ENCODE data around the gene ASB2.

ASB2 gene

DNA sequence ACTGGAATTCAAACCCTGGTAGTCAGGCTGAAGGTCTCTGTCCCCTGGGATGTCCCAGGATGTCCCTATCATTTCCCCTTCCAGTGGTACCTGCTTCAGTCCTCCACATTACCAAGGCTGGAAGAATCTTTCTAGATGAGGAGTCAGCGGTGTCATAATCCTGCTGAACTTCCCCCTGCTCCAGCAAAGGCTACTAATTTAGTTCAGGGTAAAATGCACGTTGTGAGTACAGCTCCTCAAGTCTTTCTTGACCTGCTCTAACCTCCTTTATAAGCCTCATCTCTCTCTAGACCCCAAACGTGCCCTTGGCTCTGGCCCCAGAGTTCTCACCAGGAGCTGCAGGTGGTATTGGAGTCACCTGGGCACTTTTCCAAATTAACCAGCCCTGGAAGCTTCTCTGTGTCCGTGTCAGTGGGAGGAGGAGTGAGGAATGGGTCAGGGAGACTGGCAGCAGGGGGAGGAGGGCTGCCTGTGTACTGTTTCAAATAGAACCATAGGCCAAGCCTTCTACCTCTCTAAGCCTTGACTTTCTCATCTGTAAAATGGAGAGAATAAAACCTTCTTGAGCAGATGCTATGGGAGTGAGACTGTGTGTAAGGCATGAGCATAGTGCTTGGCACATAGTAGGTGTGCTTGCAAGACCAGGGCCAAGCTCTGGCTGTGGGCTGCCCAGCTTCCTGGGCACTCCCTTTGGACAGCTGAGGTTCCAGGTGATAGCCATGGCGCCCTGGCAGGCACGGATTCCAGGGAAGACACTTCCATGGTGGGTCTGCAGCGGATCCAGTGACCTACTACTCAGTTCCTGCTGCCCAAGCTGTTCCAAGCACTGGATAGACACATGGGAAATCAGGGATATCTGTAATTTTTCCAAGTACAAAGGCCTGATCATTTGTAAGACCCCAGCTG lies 24.5 kb downstream of the ASB2 start:
- TF ChIP-seq, protein P1, sequence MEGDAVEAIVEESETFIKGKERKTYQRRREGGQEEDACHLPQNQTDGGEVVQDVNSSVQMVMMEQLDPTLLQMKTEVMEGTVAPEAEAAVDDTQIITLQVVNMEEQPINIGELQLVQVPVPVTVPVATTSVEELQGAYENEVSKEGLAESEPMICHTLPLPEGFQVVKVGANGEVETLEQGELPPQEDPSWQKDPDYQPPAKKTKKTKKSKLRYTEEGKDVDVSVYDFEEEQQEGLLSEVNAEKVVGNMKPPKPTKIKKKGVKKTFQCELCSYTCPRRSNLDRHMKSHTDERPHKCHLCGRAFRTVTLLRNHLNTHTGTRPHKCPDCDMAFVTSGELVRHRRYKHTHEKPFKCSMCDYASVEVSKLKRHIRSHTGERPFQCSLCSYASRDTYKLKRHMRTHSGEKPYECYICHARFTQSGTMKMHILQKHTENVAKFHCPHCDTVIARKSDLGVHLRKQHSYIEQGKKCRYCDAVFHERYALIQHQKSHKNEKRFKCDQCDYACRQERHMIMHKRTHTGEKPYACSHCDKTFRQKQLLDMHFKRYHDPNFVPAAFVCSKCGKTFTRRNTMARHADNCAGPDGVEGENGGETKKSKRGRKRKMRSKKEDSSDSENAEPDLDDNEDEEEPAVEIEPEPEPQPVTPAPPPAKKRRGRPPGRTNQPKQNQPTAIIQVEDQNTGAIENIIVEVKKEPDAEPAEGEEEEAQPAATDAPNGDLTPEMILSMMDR (IDR thresholded peaks at IDR 0.05; ENCODE audit: low read depth, low read length, missing control alignments), result no peak
- no peak overlapping the region for H3K4me3 ChIP-seq (replicated peaks; ENCODE audit: low read depth, low read length)
- DNase-seq (ENCODE audit: extremely low read depth, low read depth), result no peak

DNA sequence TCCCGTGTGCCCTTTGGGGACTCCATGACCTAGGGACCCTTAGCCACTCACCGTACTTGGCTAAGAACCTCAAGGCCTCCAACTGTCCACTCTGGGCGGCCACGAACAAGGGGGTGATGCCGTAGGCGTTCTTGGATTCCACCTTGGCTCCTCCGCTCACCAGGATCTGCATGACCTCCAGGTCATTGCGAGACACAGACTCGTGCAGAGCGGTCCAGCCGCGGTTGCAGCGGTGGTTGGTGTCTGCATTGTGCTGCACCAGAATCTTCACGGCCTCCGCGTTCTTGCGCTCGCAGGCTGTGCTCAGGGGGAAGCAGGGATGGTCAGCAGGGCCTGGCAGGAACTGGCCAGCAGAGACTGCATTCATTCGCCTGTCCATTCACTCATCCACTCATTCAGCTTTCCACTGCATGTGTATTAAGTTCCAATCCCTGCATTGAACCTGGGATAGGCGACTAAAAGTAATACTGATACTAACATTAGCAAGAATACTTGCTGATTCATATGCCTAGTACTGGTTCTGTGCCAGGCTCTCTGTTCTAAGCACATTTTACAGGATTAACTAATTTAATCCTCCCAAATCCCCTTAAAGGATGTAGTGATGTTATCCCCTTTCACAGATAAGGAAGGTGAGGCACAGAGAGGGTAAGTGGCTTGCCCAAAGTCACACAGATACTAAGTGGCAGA lies 25.3 kb downstream of the ASB2 start:
- TF ChIP-seq, protein P1 (IDR thresholded peaks at IDR 0.05; ENCODE audit: low read depth, low read length, missing control alignments), result no peak
- no peak for DNase-seq (ENCODE audit: extremely low read depth, low read depth)
- no peak overlapping the region for H3K4me3 ChIP-seq (replicated peaks; ENCODE audit: low read depth, low read length)

DNA sequence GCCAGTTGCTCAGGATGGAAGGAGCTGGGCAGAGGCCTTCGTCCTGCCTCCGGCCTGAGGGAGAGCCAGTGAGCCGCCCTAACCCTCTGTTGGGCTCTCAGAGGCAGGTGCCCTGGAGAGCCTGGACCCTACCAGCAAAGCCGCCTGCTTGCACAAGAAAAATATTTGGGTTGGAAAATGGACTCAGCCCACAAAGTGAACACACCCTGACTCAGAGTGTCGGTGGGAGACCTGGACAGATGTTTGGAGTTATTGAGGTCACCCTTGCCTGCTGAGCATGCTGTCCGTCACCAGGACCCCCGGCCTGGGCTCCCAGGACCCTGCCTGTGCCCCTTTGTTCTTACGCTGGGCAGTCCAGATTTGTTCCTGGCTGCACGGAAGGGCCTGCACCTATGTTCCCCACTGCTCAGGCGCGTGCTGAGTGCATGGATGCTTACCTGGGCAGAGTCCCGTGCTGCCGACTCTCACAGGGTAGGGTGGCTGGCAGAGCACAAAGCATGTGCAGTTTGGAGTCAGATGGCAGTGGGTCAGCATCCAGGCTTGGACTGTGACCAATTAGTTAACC lies 26.8 kb downstream of the ASB2 start:
- no peak overlapping the region for H3K4me3 ChIP-seq (replicated peaks; ENCODE audit: low read depth, low read length)
- DNase-seq (ENCODE audit: extremely low read depth, low read depth), result no peak
- TF ChIP-seq, protein P1 (IDR thresholded peaks at IDR 0.05; ENCODE audit: low read depth, low read length, missing control alignments), result no peak

DNA sequence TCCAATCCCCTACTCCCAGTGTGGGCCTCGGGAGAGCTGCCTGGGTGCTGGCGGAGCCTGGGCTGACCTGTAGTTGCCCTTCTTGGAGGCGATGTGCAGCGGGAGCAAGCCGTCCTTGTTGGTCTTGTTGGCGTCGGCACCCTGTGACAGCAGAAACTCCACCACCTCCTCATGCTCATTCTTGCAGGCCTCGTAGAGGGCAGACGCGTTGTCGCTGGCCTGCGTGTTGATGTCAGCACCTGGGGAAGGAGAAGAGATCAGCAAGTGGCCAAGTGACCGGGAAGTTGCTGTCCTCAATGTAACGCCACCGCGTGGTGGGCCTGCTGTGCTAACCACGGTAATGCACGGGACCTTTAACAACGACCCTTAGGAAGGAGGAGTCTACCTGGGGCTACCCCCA lies 29.1 kb downstream of the ASB2 start:
- TF ChIP-seq, protein P1 (IDR thresholded peaks at IDR 0.05; ENCODE audit: low read depth, low read length, missing control alignments), result no peak
- H3K4me3 ChIP-seq (replicated peaks; ENCODE audit: low read depth, low read length), result no peak overlapping the region
- DNase-seq (ENCODE audit: extremely low read depth, low read depth), result no peak

DNA sequence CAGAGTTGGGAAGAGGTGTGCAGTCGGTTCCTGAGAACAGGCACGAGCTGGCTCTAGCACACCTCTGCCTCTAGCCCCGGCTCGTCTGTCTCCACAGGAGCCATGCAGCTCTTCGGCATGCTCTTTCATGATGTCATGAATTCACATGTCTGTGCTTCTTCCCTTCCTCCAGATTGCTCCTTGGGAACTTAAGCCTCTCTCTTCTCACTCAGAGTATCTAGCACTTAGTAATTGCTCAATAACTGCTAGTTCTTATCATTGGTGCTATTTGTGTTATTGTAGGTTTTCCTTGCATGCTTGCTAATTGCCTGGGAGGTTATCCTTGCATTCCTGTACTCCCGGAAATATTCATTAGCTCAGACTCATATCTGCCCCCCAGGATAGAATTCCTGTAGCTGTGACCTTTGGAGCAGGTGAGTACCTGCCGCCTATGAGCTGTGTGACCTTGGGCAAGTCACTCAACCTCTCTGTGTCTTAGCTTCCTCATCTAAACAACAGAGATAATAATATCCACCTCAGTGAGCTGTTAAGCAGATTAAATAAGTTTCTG lies 29.8 kb downstream of the ASB2 start:
- TF ChIP-seq, protein P1 (IDR thresholded peaks at IDR 0.05; ENCODE audit: low read depth, low read length, missing control alignments), result no peak
- no peak overlapping the region for H3K4me3 ChIP-seq (replicated peaks; ENCODE audit: low read depth, low read length)
- no peak for DNase-seq (ENCODE audit: extremely low read depth, low read depth)

DNA sequence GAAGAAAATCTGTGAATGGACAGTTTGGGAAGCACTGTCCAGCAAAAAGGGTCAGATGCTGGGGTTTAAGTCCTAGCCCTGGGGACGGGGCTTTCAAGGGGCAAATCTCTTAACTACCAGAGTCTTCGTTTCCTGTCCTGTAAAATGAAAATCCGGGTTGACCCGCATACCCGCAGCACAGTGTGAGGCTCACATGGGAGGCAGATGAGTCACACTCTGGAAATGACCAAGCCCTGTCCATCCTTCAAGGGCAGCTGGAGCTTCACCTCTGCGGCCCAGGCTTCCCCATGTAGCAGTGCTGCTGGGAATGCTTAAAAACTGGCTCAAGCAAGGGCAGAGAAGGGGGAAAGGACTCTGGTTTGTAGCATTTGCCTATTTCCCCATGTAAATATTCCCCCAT lies 30.3 kb downstream of the ASB2 start:
- no peak for DNase-seq (ENCODE audit: extremely low read depth, low read depth)
- TF ChIP-seq, protein P1 (IDR thresholded peaks at IDR 0.05; ENCODE audit: low read depth, low read length, missing control alignments), result no peak
- no peak overlapping the region for H3K4me3 ChIP-seq (replicated peaks; ENCODE audit: low read depth, low read length)

All from HFF-Myc (cell line).